ENCODE measurements around the gene CEP162.

- TF ChIP-seq CTCF (conservative IDR thresholded peaks at IDR 0.05 in 1 of 2, IDR thresholded peaks at IDR 0.05 in 1 of 2; ENCODE audit: low read depth in 1 of 2, low read length in 2 of 2): no peak
- no peak for TF ChIP-seq EZH2 (IDR thresholded peaks at IDR 0.05; ENCODE audit: low read length, missing control alignments)
Measured at GRCh38 chr6:84077645-84078044, 149.8 kb downstream of the CEP162 start.

All from fibroblast of lung (primary cell).